CD14-positive monocyte (primary cell): ENCODE results near the gene DZANK1. TPM values are rescaled to one million over a fixed set of nuclear protein-coding genes. Genes with fewer than 3 reads are reported as not detected.

Experiments used
- DNase-seq, 3 donors: peaks; one replicate each; pipeline ENCODE4 v3.0.0-alpha.2; 2011 to 2022
- H2AFZ ChIP-seq: 2 replicates; pipeline ENCODE4 v1.6.0; 2012; ENCODE audit warnings: mild to moderate bottlenecking, low read depth, low read length, inconsistent platforms; ENCODE audit not compliant: insufficient read depth, poor library complexity, severe bottlenecking
- H3K27ac ChIP-seq, 2 donors: 1 replicate in 1 of 2; 2 replicates in 1 of 2; pipeline ENCODE4 v1.5.1; 2012 to 2013; ENCODE audit warnings: low read length in 2 of 2, control low read depth in 1 of 2, inconsistent platforms in 1 of 2, low read depth in 1 of 2, mild to moderate bottlenecking in 1 of 2
- H3K27me3 ChIP-seq, 2 donors: one replicate each; pipeline versions ENCODE4 v1.6.0 to v1.6.1; 2011 to 2013; ENCODE audit warnings: low read length in 2 of 2; ENCODE audit not compliant: control insufficient read depth in 2 of 2, insufficient read depth in 2 of 2
- H3K36me3 ChIP-seq, 2 donors: replicated peaks in 1 of 2; 1 replicate in 1 of 2; 2 replicates in 1 of 2; pipeline versions ENCODE4 v1.5.1 to v1.6.1; 2012 to 2013; ENCODE audit warnings: low read length in 2 of 2, control low read depth in 1 of 2, inconsistent platforms in 1 of 2, mild to moderate bottlenecking in 1 of 2; ENCODE audit not compliant: insufficient read depth in 2 of 2, control insufficient read depth in 1 of 2
- H3K4me1 ChIP-seq, 2 donors: 1 replicate in 1 of 2; 2 replicates in 1 of 2; pipeline versions ENCODE4 v1.5.1 to v1.6.1; 2012 to 2013; ENCODE audit warnings: low read length in 2 of 2, control low read depth in 1 of 2, inconsistent platforms in 1 of 2, mild to moderate bottlenecking in 1 of 2, moderate library complexity in 1 of 2; ENCODE audit not compliant: insufficient read depth in 2 of 2, control insufficient read depth in 1 of 2
- H3K4me2 ChIP-seq: replicated peaks from 2 replicates; pipeline ENCODE3; 2012; ENCODE audit warnings: low read length, moderate library complexity, mild to moderate bottlenecking; ENCODE audit not compliant: poor library complexity, severe bottlenecking; ENCODE audit errors: extremely low read depth
- H3K4me3 ChIP-seq, 3 experiments: fragments of 200-600 bp in 1 of 3; sonication (generic) in 1 of 3; replicated peaks in 1 of 3; 1 replicate in 2 of 3; 2 replicates in 1 of 3; pipeline ENCODE4 v1.5.1; 2011 to 2013; ENCODE audit warnings: low read length in 3 of 3, mild to moderate bottlenecking in 3 of 3, control low read depth in 2 of 3, low read depth in 2 of 3, inconsistent platforms in 1 of 3, moderate library complexity in 1 of 3
- H3K79me2 ChIP-seq: 2 replicates; pipeline ENCODE4 v1.6.0; 2012; ENCODE audit warnings: mild to moderate bottlenecking, control low read depth, inconsistent platforms, low read length, moderate library complexity; ENCODE audit not compliant: insufficient read depth
- H3K9ac ChIP-seq: 2 replicates; pipeline ENCODE4 v1.6.0; 2017; ENCODE audit warnings: low read length, mild to moderate bottlenecking; ENCODE audit not compliant: insufficient read depth, poor library complexity, severe bottlenecking
- H3K9me3 ChIP-seq, 2 donors: replicated peaks in 1 of 2; 1 replicate in 1 of 2; 2 replicates in 1 of 2; pipeline versions ENCODE4 v1.5.1 to v1.6.1; 2012 to 2013; ENCODE audit warnings: low read length in 2 of 2, control low read depth in 1 of 2; ENCODE audit not compliant: control insufficient read depth in 1 of 2, insufficient read depth in 1 of 2
- H4K20me1 ChIP-seq: 2 replicates; pipeline ENCODE4 v1.6.0; 2012; ENCODE audit warnings: mild to moderate bottlenecking, low read length, control low read depth, moderate library complexity; ENCODE audit not compliant: insufficient read depth
- H3K27ac Mint-ChIP-seq, 7 donors: one replicate each; pipeline ENCODE4 v1.8.0; 2020; ENCODE audit warnings: mild to moderate bottlenecking in 7 of 7, mixed read lengths in 7 of 7, moderate library complexity in 6 of 7, inconsistent platforms in 2 of 7
- H3K27me3 Mint-ChIP-seq, 3 donors: one replicate each; pipeline ENCODE4 v1.8.0; 2021 to 2022; ENCODE audit warnings: low read depth in 3 of 3, mild to moderate bottlenecking in 3 of 3, mixed read lengths in 3 of 3, moderate library complexity in 3 of 3, inconsistent platforms in 1 of 3
- H3K36me3 Mint-ChIP-seq, 2 donors: one replicate each; pipeline ENCODE4 v1.8.0; 2020; ENCODE audit warnings: mixed read lengths in 2 of 2, inconsistent platforms in 1 of 2, mild to moderate bottlenecking in 1 of 2
- H3K4me1 Mint-ChIP-seq: one replicate; pipeline ENCODE4 v1.8.0; 2020; ENCODE audit warnings: mild to moderate bottlenecking, mixed read lengths
- H3K4me3 Mint-ChIP-seq, 2 donors: one replicate each; pipeline ENCODE4 v1.8.0; 2020; ENCODE audit warnings: mild to moderate bottlenecking in 2 of 2, mixed read lengths in 2 of 2, moderate library complexity in 1 of 2
- H3K9me3 Mint-ChIP-seq, 7 donors: one replicate each; pipeline ENCODE4 v1.8.0; 2020 to 2022; ENCODE audit warnings: mixed read lengths in 7 of 7, mild to moderate bottlenecking in 6 of 7, moderate library complexity in 6 of 7, inconsistent platforms in 2 of 7
- CTCF ChIP-seq: fragments of 200-600 bp; IDR thresholded peaks from one replicate; pipeline ENCODE4 v1.8.0; 2022; ENCODE audit warnings: antibody characterized with exemption, mild to moderate bottlenecking
- WGBS: methylation state at CpG from one replicate; pipeline ENCODE4 v1.1.5; 2013; ENCODE audit warnings: missing lambda C conversion rate; ENCODE audit not compliant: insufficient coverage; 5-methylcytosine and 5-hydroxymethylcytosine counted together
- intact Hi-C, 2 donors: fragments of 100-400 bp; cut with micrococcal nuclease; formaldehyde crosslinking; loops; one replicate each; pipeline versions ENCODE4 v1.15.0 to v1.15.1; 2023
- polyA plus RNA-seq, 3 donors: library from polyadenylated mRNA; depleted of rRNA in 1 of 3; unstranded in 2 of 3; stranded (reverse) in 1 of 3; fragments of 300-500 nt in 2 of 3; fragments of >200 nt in 1 of 3; fragmentation: Illumina TruSeq in 2 of 3; gene quantifications; 1 replicate in 2 of 3; 2 replicates in 1 of 3; pipeline ENCODE4 v1.2.3, GENCODE V29; 2012 to 2021

Gene DZANK1
- polyA plus RNA-seq, 3 donors, result 0.17 to 1.3 (median 0.69) TPM

- no peaks in the 10 kb centered on the region for H3K9me3 ChIP-seq
- 96% methylated on average over 4 of the region's 5 CpGs for WGBS
- H3K79me2 ChIP-seq, result peaks cover 85% of the 10 kb centered on the region
- H4K20me1 ChIP-seq, result no peaks in the 10 kb centered on the region
- no peak overlapping the region for H2AFZ ChIP-seq
- Mint-ChIP-seq H3K27me3 (no peaks in the 10 kb centered on the region), H3K4me3 (no peak overlapping the region), H3K9me3 (peaks cover 0 to 3% (median 0%) of the 10 kb centered on the region in 7 donors), H3K4me1 (peaks cover 45% of the 10 kb centered on the region), H3K27ac (peak overlapping the region in 4 of 7 donors; percentile 10 to 63 (median 45)), H3K36me3 (peaks cover 22 to 33% of the 10 kb centered on the region in 2 donors)
- TF ChIP-seq CTCF, result no peak
- peaks cover 23 to 57% of the 10 kb centered on the region in 2 donors for H3K36me3 ChIP-seq
- peaks cover 40 to 47% of the 10 kb centered on the region in 2 donors for H3K4me1 ChIP-seq
- no peak overlapping the region for H3K4me3 ChIP-seq
- no peak overlapping the region for H3K9ac ChIP-seq
- H3K27me3 ChIP-seq, result no peaks in the 10 kb centered on the region
- no peak for DNase-seq
- intact Hi-C loops, result loop anchor here (5.0 to 10.0 kb wide), 2 partner anchors 47 to 99 kb away; partner anchors contain the start of genes DZANK1 (in 1 of the 2) and POLR3F (in 1 of the 2)
- H3K4me2 ChIP-seq, result no peak overlapping the region
- H3K27ac ChIP-seq, result peak overlapping the region in 1 of 2 donors; percentile 64
Observed at GRCh38 chr20:18514127-18514526, 47.3 kb upstream of the DZANK1 start.

DNA sequence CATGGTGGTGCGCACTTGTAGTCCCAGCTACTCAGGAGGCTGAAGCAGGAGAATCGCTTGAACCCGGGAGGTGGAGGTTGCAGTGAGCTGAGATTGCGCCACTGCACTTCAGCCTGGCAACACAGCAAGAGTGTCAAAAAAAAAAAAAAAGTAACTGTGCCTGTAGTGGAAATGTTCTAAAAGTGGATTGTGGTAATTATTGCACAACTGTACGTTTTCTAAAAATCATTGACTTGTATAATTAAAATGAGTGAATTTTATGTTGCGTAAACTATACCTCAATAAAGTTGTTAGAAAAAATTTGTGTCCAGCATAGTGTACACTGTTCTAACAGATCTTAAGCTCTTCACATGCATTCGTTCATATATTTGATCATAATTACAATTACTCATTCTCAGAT, 46.4 kb upstream of the DZANK1 start:
- peaks cover 0 to 3% (median 0%) of the 10 kb centered on the region in 7 donors for H3K9me3 Mint-ChIP-seq
- H3K9me3 ChIP-seq, result no peaks in the 10 kb centered on the region
- H3K4me1 Mint-ChIP-seq, result peaks cover 54% of the 10 kb centered on the region
- TF ChIP-seq CTCF, result no peak
- H3K79me2 ChIP-seq, result peaks cover 86% of the 10 kb centered on the region
- peaks cover 22 to 34% of the 10 kb centered on the region in 2 donors for H3K36me3 Mint-ChIP-seq
- H3K27ac Mint-ChIP-seq, result peak overlapping the region; percentile 76 to 91 (median 88)
- H3K27me3 Mint-ChIP-seq, result no peaks in the 10 kb centered on the region
- H3K36me3 ChIP-seq, result peaks cover 23 to 51% of the 10 kb centered on the region in 2 donors
- H3K4me3 ChIP-seq, result no peak overlapping the region
- H3K4me3 Mint-ChIP-seq, result no peak overlapping the region
- DNase-seq, result peak in 1 of 3 donors; percentile 16
- 50% methylated on average over 2 of the region's 7 CpGs for WGBS
- no peak overlapping the region for H3K4me2 ChIP-seq
- H3K27ac ChIP-seq, result peak overlapping the region; percentile 60 to 64
- no peak overlapping the region for H3K9ac ChIP-seq
- H2AFZ ChIP-seq, result no peak overlapping the region
- intact Hi-C loops, result loop anchor here (5.0 to 10.0 kb wide), 2 partner anchors 46 to 98 kb away; partner anchors contain the start of genes DZANK1 (in 1 of the 2) and POLR3F (in 1 of the 2)
- peaks cover 49 to 57% of the 10 kb centered on the region in 2 donors for H3K4me1 ChIP-seq
- H4K20me1 ChIP-seq, result no peaks in the 10 kb centered on the region
- H3K27me3 ChIP-seq, result no peaks in the 10 kb centered on the region
